ENCODE data around the gene ATOH7. TPM values are rescaled to one million over a fixed set of nuclear protein-coding genes. Genes with fewer than 3 reads are reported as not detected.

Gene ATOH7
- total RNA-seq, 2 experiments from 2014 or later = not detected

DNA sequence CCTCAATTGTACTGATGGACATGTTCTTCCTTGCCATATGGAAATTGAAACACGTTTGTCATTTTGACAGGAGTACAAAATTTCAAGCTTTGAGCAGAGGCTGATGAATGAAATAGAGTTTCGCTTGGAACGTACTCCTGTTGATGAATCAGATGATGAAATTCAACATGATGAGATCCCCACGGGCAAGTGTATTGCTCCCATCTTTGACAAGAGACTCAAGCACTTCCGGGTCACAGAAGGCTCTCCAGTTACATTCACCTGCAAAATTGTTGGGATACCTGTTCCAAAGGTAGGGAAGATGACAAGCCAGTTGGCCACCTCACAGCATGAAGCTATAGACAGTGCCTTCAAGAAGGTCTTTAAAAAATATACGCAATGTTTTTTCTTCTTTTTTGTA is 43.1 kb downstream of the ATOH7 start:
- no peak for ATAC-seq
- H3K27me3 Mint-ChIP-seq = peaks cover 69% of the 10 kb centered on the region
- H3K27ac Mint-ChIP-seq = no peak overlapping the region
- no peak overlapping the region for H3K4me3 Mint-ChIP-seq
- no peaks in the 10 kb centered on the region for H3K36me3 Mint-ChIP-seq
- CTCF ChIA-PET = interaction anchor here (1.2 to 1.7 kb wide), 2 partner anchors 24 to 31 kb away, joined by 3 to 5 read pairs; no protein-coding TSS in a partner anchor
- no peaks in the 10 kb centered on the region for H3K9me3 Mint-ChIP-seq (ENCODE audit: low read depth)
- no peak for DNase-seq
- H3K4me1 Mint-ChIP-seq = no peaks in the 10 kb centered on the region

DNA sequence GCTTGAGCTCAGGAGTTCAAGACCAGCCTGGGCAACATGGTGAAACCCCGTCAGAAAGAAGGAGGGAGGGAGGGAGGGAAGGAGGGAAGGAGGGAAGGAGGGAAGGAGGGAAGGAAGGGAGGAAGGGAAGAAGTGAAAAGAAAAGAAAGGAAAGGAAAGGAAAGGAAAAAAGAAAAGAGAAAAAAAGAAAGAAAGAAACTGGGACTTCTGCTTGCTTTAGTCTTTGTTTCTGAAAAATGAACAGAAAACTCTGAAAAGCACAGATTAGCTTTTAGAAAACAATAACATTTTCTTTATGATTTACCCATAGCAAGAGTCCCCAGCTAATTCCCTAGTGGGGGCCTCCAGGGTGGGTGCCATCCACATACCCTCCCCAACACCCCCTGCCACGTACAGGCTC is 46.8 kb downstream of the ATOH7 start:
- Mint-ChIP-seq H3K4me3 (no peak overlapping the region), H3K27ac (no peak overlapping the region), H3K4me1 (no peaks in the 10 kb centered on the region), H3K36me3 (no peaks in the 10 kb centered on the region), H3K27me3 (peaks cover 46% of the 10 kb centered on the region), H3K9me3 (ENCODE audit: low read depth) (no peaks in the 10 kb centered on the region)
- DNase-seq = no peak
- ATAC-seq = no peak
- CTCF ChIA-PET = no interaction called here

DNA sequence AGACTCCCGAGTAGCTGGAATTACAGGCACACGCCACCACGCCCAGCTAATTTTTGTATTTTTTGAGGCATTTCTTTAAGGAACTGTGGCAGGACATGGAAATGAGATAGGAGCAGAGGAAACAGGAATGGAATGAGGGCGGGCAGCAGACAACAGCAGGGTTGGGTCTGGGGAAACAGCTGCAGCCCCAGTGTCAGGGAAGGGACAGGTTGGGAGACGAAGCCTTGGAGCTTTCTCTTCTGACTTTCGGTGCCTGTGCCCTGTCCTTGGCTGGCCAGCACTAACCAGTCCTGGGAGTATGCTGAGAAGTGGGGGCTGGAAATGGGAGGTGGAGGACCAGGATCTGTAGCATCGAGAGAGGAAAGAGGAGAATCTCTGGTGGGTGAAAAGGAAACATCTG is 47.4 kb downstream of the ATOH7 start:
- ATAC-seq = no peak
- Mint-ChIP-seq H3K4me1 (no peaks in the 10 kb centered on the region), H3K27ac (no peak overlapping the region), H3K36me3 (no peaks in the 10 kb centered on the region), H3K4me3 (no peak overlapping the region), H3K9me3 (ENCODE audit: low read depth) (no peaks in the 10 kb centered on the region), H3K27me3 (peaks cover 42% of the 10 kb centered on the region)
- no peak for DNase-seq
- CTCF ChIA-PET = no interaction called here

Other genes starting within 250 kb of the ATOH7 start
- 10 to 100 TPM; 56.5 to 59.1 TPM for gene HERC4, start 156.8 kb downstream of the ATOH7 start, total RNA-seq
- not detected for gene MYPN, start 122.6 kb downstream of the ATOH7 start, total RNA-seq
- 100 to 1,000 TPM; 124 to 129 TPM for gene HNRNPH3, start 100.0 kb upstream of the ATOH7 start, total RNA-seq
- 1 to 10 TPM; 1.1 to 1.4 TPM for gene PBLD, start 100.8 kb upstream of the ATOH7 start, total RNA-seq
- 10 to 100 TPM in 1 of 2 experiments, 1 to 10 TPM in 1; 9.7 to 12.4 TPM for gene RUFY2, start 175.2 kb upstream of the ATOH7 start, total RNA-seq
- gene DNA2, start 239.9 kb upstream of the ATOH7 start, total RNA-seq = 10 to 100 TPM; 53.3 to 60.2 TPM

Data from activated CD8-positive, alpha-beta memory T cell treated with anti-CD3 and anti-CD28 coated beads, Interleukin-2, amount 10 ng/mL, durations not matched to agents 7 days and 5 days (primary cell).